ENCODE measurements around the gene CFAP53. TPM values are rescaled to one million over a fixed set of nuclear protein-coding genes. Genes with fewer than 3 reads are reported as not detected.

CFAP53 gene
- total and polyA plus RNA-seq, 2 of the 4 experiments (the other 2 are of a cell fraction) = under 0.01 to 0.12 TPM

DNA sequence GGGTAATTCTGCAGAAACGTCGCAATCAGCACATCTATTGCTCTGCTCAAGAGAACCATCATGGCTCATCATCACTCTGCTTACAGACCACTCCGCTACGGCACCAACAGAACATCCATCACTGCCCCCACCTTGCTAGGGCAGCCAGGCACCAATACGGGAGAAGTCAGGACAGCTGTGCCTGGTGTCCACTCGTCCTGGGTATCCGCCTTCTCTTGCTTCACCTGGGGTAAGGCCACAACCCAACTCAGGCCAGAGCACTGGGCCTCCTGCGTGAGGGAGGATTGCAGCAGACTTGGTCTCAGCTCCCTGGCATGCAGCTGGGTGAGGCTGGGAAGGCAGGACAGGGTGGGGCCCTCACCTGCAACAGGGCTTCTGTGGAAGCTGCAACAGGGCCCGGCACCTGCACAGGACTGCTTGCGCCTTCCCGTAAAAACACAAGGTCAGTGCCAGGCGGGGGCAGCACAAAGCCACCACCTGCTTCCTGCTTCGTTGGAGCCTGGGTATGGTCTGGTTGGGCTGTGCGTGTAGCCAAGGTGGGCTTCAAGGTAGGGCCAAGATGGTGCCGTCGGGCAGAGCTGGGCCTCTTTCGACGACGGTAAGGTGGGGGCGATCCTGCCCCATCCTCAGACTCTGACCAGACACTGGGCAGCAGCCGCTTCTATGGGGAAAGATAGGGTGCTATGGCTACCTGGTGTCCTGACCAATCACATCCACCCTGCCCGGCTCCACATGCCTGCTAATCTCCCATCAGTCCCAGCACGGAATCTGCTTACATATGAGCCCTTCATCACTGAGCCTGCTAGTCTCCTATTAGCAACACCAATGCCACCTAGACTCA is 7.1 kb upstream of the CFAP53 start:
- peaks cover 7% of the 10 kb centered on the region for H4K20me1 ChIP-seq (ENCODE audit: insufficient read depth, low read length)
- no peak overlapping the region for H2BK120ac ChIP-seq (ENCODE audit: low read depth, low read length)
- H4K91ac ChIP-seq (ENCODE audit: insufficient read depth, low read depth, low read length) = no peak overlapping the region
- no peak overlapping the region for H4K5ac ChIP-seq (ENCODE audit: low read depth, low read length)
- H3K23ac ChIP-seq (ENCODE audit: low read depth, low read length) = no peak overlapping the region
- H2AK5ac ChIP-seq (ENCODE audit: low read depth, low read length) = no peak overlapping the region
- no peak overlapping the region for H3K4me3 ChIP-seq (ENCODE audit: insufficient read depth, low read depth, low read length)
- H2BK15ac ChIP-seq (ENCODE audit: low read depth, low read length) = no peak overlapping the region
- H2BK20ac ChIP-seq (ENCODE audit: low read depth, low read length) = no peak overlapping the region
- ChIA-PET CTCF (no interaction called here), POLR2A (ENCODE audit: unreplicated experiment) (no interaction called here)
- peaks cover 11% of the 10 kb centered on the region; the same call in 1 of the 2 replicates for H3K9me1 ChIP-seq (ENCODE audit: insufficient read depth, low read length)
- WGBS, 2 experiments (ENCODE audit: extremely low coverage in 2 of 2, insufficient read length in 1 of 2) = 87% methylated on average over 3 of the region's 23 CpGs; no CpG with 5 or more reads in 1 of the 2 experiments
- no peak for ATAC-seq (ENCODE audit: low read depth)
- peak overlapping the region; percentile 39 for H2AK9ac ChIP-seq (replicated peaks; ENCODE audit: low read depth, low read length, poor library complexity)
- no peak overlapping the region for H4K8ac ChIP-seq (ENCODE audit: low read depth in 2 of 2, low read length in 2 of 2)
- H3K79me1 ChIP-seq (ENCODE audit: low read depth in 1 of 2, low read length in 2 of 2) = peaks cover 4 to 27% of the 10 kb centered on the region in 2 experiments
- H3K9ac ChIP-seq (ENCODE audit: low read depth, low read length) = no peak overlapping the region
- no peak overlapping the region for H3K4ac ChIP-seq (ENCODE audit: low read depth, low read length)
- no peak overlapping the region for H3K56ac ChIP-seq (ENCODE audit: extremely low read depth, insufficient read depth, low read length)
- intact Hi-C loops (cut with micrococcal nuclease) (no loop called here), in situ Hi-C loops (cut with MboI; ENCODE audit: low sequenced_read_pairs) (no loop called here), dilution Hi-C loops (cut with HindIII; ENCODE audit: low sequenced_read_pairs, unreplicated experiment) (no loop called here)
- H3K4me1 ChIP-seq (ENCODE audit: control insufficient read depth, insufficient read depth, low read length) = no peaks in the 10 kb centered on the region
- BruUV-seq (replicated peaks) = no TSS peak
- no peak overlapping the region for H3K14ac ChIP-seq (replicated peaks; ENCODE audit: low read depth, low read length)
- no peak overlapping the region for H2AFZ ChIP-seq (replicated peaks; ENCODE audit: low read length, poor library complexity)
- H3K27me3 ChIP-seq (ENCODE audit: control insufficient read depth, insufficient read depth, low read length) = no peaks in the 10 kb centered on the region
- DNase-seq = no peak
- no peak overlapping the region for H3K18ac ChIP-seq (ENCODE audit: low read depth, low read length)
- H3K4me2 ChIP-seq (ENCODE audit: low read depth, low read length) = no peak overlapping the region
- no peak overlapping the region for H3K27ac ChIP-seq (ENCODE audit: insufficient read depth, low read length)
- no peaks in the 10 kb centered on the region for H3K9me3 ChIP-seq (ENCODE audit: control insufficient read depth, insufficient read depth, low read length)
- H2BK5ac ChIP-seq (ENCODE audit: low read depth, low read length, poor library complexity, severe bottlenecking) = no peak overlapping the region
- peaks cover 73% of the 10 kb centered on the region for H3K36me3 ChIP-seq (ENCODE audit: control insufficient read depth, insufficient read depth, low read length)
- TF ChIP-seq BHLHE40 (IDR thresholded peaks at IDR 0.05; ENCODE audit: low read depth, low read length) (no peak), CHD1 (IDR thresholded peaks at IDR 0.05; ENCODE audit: low read depth, low read length) (no peak), POLR2A (IDR thresholded peaks at IDR 0.05; ENCODE audit: low read depth, low read length) (no peak), RCOR1 (IDR thresholded peaks at IDR 0.05; ENCODE audit: insufficient replicate concordance, low read length) (no peak), SMC3 (IDR thresholded peaks at IDR 0.05; ENCODE audit: low read depth, low read length) (no peak), USF2 (IDR thresholded peaks at IDR 0.05; ENCODE audit: low read depth, low read length) (no peak), RAD21 (IDR thresholded peaks at IDR 0.05; ENCODE audit: low read length) (no peak), MAZ (IDR thresholded peaks at IDR 0.05; ENCODE audit: borderline replicate concordance, low read depth, low read length) (no peak), MXI1 (IDR thresholded peaks at IDR 0.05; ENCODE audit: borderline replicate concordance, low read depth, low read length) (no peak), NFE2L2 (IDR thresholded peaks at IDR 0.05; ENCODE audit: low read depth, low read length) (no peak), RFX5 (IDR thresholded peaks at IDR 0.05; ENCODE audit: low read depth, low read length) (no peak), FOS (IDR thresholded peaks at IDR 0.05; ENCODE audit: low read depth, low read length) (no peak), MAFK (IDR thresholded peaks at IDR 0.05; ENCODE audit: low read depth, low read length) (no peak)
- TF ChIP-seq, protein P1, sequence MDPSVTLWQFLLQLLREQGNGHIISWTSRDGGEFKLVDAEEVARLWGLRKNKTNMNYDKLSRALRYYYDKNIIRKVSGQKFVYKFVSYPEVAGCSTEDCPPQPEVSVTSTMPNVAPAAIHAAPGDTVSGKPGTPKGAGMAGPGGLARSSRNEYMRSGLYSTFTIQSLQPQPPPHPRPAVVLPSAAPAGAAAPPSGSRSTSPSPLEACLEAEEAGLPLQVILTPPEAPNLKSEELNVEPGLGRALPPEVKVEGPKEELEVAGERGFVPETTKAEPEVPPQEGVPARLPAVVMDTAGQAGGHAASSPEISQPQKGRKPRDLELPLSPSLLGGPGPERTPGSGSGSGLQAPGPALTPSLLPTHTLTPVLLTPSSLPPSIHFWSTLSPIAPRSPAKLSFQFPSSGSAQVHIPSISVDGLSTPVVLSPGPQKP (IDR thresholded peaks at IDR 0.05; ENCODE audit: borderline replicate concordance, low read depth, low read length) = no peak
- TF ChIP-seq, protein P2, sequence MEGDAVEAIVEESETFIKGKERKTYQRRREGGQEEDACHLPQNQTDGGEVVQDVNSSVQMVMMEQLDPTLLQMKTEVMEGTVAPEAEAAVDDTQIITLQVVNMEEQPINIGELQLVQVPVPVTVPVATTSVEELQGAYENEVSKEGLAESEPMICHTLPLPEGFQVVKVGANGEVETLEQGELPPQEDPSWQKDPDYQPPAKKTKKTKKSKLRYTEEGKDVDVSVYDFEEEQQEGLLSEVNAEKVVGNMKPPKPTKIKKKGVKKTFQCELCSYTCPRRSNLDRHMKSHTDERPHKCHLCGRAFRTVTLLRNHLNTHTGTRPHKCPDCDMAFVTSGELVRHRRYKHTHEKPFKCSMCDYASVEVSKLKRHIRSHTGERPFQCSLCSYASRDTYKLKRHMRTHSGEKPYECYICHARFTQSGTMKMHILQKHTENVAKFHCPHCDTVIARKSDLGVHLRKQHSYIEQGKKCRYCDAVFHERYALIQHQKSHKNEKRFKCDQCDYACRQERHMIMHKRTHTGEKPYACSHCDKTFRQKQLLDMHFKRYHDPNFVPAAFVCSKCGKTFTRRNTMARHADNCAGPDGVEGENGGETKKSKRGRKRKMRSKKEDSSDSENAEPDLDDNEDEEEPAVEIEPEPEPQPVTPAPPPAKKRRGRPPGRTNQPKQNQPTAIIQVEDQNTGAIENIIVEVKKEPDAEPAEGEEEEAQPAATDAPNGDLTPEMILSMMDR (conservative IDR thresholded peaks at IDR 0.05; ENCODE audit: low read depth, low read length) = no peak
